Measurements from ENCODE around the gene BHLHE40.
"Not testable (repeated sequence)": the region's sequence is repeated elsewhere in the genome, so short reads cannot be mapped to it uniquely, and the experiment has no call there.

Gene BHLHE40

GRCh38 chr3:4959180-4959579 is 20.1 kb upstream of the BHLHE40 start:
- DNase-seq (ENCODE audit: low spot score): no peak
- no peak for TF ChIP-seq CTCF (IDR thresholded peaks at IDR 0.05; ENCODE audit: extremely low read depth, missing control alignments)

- not testable (repeated sequence) for DNase-seq (ENCODE audit: low spot score)
Measured at GRCh38 chr3:4961865-4962264, 17.4 kb upstream of the BHLHE40 start.

- no peak for DNase-seq (ENCODE audit: low spot score)
- TF ChIP-seq CTCF (IDR thresholded peaks at IDR 0.05; ENCODE audit: extremely low read depth, missing control alignments): no peak
Measured at GRCh38 chr3:4963669-4964570, 15.3 kb upstream of the BHLHE40 start.

- not testable (repeated sequence) for DNase-seq (ENCODE audit: low spot score)
Measured at GRCh38 chr3:4966006-4966405, 13.2 kb upstream of the BHLHE40 start.

- DNase-seq (ENCODE audit: low spot score): not testable (repeated sequence)
Measured at GRCh38 chr3:4967683-4968082, 11.6 kb upstream of the BHLHE40 start.

GRCh38 chr3:4971437-4971836 is 7.8 kb upstream of the BHLHE40 start:
- DNase-seq (ENCODE audit: low spot score): not testable (repeated sequence)

GRCh38 chr3:4971838-4972237 is 7.4 kb upstream of the BHLHE40 start:
- TF ChIP-seq CTCF (IDR thresholded peaks at IDR 0.05; ENCODE audit: extremely low read depth, missing control alignments): no peak
- DNase-seq (ENCODE audit: low spot score): no peak

- no peak for DNase-seq (ENCODE audit: low spot score)
- TF ChIP-seq CTCF (IDR thresholded peaks at IDR 0.05; ENCODE audit: extremely low read depth, missing control alignments): no peak
Measured at GRCh38 chr3:4972652-4973643, 6.3 kb upstream of the BHLHE40 start.

GRCh38 chr3:4974154-4974553 is 5.1 kb upstream of the BHLHE40 start:
- TF ChIP-seq CTCF (IDR thresholded peaks at IDR 0.05; ENCODE audit: extremely low read depth, missing control alignments): no peak
- DNase-seq (ENCODE audit: low spot score): no peak
